HG03378 (cell line): ENCODE data around the gene RANGAP1.
"Not testable (repeated sequence)": the region's sequence is repeated elsewhere in the genome, so short reads cannot be mapped to it uniquely, and the experiment has no call there.

ENCODE experiments used
- ATAC-seq: cut with Tn5 transposase; IDR thresholded peaks from one replicate; pipeline ENCODE4 v1.9.1; 2021; ENCODE audit warnings: mild to moderate bottlenecking, moderate library complexity; ENCODE audit not compliant: unreplicated experiment

RANGAP1 gene

DNA sequence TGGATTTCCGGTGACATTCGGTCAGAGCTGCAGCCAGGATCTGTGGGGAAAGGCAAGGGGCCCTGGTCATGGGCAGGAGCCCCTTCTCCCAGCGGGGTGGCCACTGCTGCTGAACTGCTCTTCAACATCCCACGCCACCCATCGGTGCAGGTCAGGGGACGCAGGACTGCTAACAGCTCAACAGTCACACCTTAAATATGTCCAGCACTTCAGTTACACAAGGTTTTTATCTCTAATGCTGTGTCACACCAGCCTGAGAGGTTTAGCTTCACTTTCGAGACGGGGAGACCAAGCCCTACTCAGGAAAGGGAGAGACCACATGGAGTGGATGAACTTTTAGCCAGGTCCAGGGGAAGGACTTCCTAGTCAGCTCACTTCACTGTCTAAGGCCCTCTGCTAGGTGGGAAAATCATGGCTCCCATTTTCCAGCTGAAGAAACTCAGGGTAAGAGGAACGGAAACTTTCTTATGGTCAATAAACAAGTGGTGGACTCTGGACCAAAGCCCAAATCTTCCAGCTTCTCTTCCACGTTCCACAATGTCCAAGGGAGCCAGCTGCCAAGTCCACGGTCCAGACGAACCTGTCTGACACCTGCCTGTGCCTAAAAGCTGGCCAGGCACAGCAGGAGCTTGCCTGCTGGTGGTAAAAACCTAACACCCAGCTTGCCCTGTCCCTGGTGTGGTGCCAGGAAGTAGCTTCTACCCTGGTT is 24.3 kb downstream of the RANGAP1 start:
- no peak for ATAC-seq

DNA sequence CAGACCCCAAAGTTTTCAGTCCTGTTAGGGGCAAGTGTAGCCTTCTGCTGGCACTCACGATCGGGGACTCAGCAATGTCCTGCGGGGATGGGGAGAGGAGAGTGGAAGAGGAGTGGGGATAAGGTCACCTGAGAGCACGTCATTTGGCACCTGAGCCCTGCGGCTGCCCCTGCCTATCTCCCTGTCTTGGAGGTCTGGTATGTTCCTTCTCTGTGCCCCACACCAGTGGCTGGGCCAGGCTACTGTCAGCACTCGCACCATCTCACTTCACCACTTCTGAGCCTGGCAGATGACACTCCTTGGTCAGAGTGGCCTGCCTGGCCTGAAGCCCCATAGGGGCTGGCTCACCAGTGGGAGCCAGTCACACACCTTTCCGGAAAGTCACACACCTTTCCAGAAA is 25.1 kb downstream of the RANGAP1 start:
- ATAC-seq, result no peak

DNA sequence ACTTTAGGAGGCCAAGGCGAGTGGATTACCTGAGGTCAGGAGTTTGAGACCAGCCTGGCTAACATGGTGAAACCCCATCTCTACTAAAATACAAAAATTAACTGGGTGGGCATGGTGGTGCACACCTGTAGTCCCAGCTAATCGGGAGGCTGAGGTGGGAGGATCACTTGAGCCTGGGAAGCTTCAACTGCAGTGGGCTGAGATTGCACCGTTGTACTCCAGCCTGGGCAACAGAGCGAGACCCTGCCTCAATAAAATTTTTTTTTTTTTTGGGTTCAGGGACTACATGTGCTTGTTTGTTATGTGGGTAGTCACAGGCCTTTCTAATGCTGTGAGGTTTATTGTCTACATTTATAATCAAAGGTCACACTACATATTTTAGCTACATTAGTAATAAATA is 26.2 kb downstream of the RANGAP1 start:
- ATAC-seq, result not testable (repeated sequence)

DNA sequence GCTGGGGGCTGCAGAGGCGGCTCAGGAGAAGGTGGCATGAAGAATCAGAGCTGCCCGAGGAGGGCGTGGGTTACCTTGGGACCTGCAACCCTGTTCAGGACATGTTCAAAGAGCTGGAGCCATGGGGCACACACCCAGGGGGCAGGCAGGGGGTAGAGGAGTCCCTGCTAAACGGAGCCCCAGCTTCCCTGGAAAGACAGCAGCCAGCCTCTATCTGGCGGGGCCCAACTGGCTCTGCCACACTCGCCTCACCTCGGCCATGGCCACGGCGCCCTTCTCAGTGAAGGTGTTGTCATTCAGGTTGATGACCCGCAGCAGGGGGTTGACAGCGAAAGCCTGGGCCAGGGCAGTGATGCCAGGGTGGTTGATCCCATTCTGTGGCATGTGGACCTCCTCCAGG is 28.3 kb downstream of the RANGAP1 start:
- ATAC-seq, result no peak

DNA sequence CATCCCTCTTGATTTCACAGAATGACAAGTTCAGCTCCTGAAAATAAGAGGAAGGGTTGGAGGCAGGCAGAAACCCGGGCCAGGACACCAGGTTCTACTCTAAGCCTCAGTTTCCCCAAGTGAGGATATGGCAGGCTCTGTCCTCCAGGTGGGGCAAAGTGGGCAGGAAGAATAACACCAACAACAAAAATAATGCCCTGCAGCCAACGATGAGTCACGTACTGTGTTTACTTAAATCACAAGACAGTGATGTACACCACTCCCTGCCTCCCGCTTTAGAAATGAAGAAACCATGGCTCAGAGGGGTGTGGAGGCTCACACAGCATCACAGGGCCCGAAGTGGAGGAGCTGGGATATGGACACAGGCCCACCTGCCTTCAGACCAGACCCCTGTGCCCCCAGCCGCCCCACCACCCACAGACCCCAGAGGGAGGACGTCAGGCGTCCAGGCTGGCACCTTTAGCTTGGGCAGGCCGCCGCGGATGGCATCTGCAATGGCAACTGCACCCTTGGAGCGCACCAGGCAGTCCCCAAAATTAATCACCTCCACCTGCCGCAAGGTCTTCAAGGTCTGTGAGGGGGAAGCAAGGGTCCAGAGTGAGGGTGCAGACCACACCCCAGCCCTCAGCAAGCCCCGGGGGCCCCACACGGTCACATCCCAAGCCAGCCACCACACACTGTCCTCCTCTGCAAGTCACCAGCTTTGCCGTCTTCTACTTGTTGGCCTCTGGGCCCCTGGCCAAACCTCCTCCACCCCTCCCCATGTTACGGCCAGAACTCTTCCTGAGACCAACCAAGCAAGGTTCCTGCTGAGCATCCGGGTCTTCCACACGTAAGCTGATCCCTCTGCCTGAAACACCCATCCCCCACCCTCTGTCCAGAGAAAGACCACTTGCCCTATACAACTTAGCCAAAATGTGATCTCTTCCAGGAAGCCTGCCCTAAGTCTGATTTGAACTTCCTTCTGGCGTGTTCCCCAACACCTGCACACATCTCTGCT is 29.4 kb downstream of the RANGAP1 start:
- ATAC-seq, result no peak

DNA sequence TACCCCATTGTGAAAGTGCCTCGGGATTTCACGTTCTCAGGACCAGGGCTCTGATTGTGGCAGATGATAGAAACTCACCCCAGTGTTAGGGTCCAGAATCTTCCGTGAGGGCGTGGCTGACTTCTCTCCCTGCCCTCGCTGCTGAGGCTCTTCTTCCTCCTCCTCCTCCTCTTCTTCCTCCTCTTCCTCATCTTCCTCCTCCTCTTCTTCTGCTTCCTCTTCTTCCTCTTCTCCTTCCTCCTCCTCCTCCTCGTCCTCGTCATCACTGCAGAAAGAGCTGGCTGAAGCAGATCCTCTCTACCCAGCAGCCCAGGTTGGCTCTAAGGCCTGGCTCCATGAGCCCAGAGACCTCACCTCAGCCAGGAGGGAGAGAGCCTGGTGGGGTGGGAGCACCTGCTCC is 31.8 kb downstream of the RANGAP1 start:
- no peak for ATAC-seq

DNA sequence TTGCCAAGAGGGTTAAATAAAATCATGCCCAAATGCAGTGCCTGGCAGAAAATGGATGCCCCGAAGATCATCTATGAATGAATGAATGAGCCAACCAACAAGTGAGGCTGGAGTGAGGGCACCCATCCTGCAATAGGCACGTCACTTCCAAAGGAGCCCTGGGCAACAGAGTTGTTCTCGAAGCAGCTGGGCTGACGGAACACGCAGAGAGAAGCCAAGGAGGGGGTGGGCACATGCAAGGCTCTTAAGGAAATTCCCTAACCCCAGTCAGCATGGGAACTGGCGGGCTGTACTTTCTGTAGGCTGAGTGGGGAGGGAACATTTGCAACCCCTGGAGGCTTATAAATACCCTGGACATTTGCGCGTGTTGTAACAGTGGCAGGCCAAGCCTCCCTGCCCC is 33.6 kb downstream of the RANGAP1 start:
- no peak for ATAC-seq

DNA sequence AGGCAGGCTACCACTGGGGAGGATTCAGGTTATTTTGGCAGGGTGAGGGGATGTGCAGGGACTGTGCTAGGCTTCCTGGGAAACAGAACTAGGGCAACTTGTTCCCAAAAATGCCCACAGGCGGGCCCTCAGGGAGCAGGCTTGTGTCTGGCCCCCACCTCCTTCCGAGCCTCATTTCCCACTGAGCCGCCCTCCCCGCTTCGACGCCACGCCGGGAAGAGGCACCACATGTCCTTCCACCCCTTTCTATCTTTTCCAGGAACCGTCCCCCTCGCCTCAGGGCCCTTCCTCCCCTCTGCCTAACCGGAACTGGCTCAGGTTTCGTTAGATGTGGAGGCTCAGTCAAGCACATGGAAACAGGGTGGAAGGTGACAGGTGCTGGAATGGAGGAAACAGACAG is 35.9 kb downstream of the RANGAP1 start:
- ATAC-seq, result no peak

DNA sequence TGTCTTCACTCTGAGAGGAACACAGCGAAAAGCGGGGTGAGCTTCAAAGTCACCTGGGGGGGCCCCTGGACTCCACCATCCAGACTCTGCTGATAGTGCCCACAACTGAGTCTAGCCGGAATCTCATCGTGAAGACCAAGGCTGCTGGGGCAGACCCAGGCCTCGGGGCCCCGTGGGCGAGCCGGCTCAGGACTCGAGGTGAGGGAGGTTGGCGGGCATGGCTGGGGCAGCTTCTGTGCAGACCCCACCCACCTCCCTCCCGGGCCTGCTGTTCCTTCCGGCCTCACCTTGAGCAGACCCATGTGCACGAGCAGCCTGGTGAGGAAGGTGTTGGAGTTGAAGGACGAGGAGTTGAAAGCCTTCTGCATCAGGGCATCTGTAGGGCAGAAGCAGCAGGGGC is 36.5 kb downstream of the RANGAP1 start:
- no peak for ATAC-seq

DNA sequence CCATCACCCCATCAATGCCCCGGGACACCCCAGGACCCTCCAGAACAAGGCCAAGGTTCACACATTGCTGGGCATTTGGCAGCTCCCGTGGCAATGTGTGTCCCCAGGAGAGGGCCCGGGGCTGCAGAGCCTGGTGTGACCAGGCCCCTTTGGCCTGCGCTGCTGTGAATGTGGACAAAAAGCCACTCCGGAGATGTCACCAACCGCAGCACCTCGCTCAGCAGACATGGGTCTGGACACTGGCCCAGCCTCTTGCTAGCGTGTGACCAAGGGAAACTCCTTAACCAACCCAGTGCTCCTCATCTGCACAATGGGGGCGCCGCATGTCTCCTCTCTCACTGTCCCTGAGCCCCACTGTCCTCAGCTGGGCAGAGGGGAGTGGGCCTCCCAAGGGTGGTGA is 37.2 kb downstream of the RANGAP1 start:
- ATAC-seq, result no peak

DNA sequence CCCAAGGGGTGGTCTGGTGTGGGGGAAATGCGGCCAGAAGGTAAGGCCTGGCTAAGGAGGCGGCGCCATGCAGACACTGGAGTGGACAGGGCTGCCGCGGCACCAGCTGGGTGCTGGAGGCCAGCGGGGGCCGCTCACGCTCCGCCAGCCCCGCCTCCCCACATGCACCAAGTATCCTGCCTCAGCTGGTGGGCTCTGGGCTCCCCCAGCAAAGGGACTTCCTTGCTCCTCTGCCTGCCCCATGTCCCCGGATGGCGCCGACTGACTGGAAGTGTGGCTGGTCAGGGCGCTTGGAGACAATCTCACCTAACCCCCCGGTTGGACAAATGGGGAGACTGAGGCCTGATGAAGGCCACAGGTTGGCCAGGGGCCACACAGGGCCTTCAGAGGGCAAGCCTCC is 37.7 kb downstream of the RANGAP1 start:
- no peak for ATAC-seq

DNA sequence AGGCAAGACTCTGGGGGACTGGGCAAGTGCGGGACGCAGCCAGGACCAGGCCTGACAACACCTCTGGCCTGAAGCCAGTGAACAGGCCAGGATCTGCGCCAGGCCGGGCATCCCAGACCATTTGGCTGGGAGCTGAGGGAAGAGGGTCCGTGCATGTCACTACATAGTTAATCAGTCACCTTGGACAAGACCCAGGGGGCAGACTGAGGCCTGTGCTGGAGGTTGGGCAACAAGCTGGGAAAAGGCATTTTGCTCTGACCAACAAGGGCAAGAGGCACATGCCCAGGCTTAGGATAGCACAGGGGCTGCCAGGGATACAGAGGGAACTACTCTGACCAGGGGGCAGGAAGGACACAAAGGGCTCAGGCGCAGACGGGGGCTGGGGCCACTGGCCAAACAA is 38.3 kb downstream of the RANGAP1 start:
- ATAC-seq, result no peak

DNA sequence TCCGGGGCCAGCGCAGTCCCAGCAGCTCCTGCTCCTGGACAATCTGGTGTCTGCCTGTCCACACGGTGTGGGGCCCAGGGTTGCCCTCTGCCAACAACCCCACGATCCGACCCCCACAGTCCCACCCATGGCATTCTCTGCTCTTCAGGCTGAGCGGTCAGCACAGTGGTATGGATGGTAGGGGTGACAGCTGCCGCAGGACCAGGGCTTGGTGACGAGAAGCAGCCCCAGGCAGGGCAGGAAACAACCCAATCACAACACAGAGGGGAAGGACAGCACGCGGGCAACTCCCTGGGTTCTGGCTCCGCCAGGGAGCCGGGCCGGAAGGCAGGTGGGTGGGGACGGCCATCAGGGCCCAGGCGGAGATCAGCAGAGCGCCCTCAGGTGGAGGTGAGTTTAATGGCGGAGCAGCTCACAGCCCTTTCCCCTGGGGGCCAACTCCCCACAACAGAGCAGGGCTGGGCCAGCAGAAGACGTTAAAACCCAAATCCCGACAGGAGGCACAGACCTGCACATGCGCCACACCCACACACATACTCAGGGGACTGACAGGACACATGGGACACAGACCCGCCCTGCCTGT is 40.0 kb downstream of the RANGAP1 start:
- no peak for ATAC-seq

DNA sequence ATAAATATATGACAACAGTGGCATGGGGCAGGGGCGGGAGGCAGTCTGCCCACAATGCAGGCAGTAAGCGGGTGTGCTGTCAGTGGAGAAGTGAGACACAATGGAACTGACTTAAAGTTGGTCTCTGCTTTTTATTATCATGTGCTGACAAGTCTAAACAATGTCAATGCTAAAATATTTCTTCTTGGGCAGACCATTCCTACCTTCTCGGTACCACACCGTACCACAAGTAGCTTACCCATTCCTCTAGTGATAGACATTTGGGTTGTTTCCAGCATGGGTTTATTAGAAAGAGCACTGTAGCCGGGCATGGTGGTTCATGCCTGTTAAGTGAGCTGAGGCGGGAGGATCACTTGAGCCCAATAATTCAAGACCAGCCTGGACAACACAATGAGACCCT is 42.6 kb downstream of the RANGAP1 start:
- no peak for ATAC-seq

DNA sequence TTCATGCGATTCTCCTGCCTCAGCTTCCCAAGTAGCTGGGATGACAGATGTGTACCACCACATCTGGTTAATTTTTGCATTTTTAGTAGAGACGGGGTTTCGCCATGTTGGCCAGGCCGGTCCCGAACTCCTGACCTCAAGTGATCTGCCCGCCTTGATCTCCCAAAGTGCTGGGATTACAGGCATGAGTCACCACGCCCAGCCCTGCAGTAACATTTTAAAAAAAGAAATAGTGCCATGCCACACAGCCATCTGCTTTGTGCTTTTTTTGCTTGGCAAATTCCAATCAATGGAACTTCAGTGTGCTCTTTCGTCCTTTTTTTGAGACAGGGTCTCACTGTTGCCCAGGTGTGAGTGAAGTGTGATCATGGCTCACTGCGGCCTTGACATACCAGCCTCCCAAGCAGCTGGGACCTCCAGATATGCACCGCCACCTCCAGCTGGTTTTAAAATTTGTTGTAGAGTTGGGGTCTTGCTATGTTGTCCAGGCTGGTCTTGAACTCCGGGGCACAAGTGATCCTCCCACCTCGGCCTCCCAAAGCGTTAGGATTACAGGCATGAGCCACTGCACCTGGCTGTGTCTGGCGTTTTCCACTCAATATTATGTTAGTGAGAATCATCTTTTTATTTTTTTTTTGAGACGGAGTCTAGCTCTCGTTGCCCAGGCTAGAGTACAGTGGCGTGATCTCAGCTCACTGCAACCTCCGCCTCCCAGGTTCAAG is 43.4 kb downstream of the RANGAP1 start:
- ATAC-seq, result no peak

DNA sequence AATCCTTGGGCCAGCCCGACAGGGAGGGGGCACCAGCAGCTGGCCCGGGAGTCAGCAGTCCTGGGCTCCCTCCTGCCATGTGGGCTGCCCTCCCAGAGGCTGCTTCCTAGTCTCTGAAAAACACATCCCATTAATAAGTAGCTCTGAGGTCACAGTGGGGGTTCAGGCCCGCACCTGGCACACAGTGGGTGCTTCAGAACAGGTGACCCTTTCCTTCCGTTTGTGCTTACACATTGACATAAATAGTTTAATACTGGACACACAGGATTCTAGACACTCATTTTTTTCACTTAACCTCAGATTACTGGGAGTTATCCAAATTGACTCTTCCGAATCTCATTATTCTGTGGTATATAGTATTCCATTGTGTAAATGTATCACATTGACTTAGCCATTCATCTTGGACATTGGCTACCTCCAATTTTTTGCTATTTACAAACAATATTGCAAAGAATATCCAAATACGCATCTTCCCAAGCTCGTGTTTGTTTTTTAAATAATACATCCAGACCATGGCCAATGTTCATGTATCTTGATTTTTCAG is 44.8 kb downstream of the RANGAP1 start:
- ATAC-seq, result no peak

DNA sequence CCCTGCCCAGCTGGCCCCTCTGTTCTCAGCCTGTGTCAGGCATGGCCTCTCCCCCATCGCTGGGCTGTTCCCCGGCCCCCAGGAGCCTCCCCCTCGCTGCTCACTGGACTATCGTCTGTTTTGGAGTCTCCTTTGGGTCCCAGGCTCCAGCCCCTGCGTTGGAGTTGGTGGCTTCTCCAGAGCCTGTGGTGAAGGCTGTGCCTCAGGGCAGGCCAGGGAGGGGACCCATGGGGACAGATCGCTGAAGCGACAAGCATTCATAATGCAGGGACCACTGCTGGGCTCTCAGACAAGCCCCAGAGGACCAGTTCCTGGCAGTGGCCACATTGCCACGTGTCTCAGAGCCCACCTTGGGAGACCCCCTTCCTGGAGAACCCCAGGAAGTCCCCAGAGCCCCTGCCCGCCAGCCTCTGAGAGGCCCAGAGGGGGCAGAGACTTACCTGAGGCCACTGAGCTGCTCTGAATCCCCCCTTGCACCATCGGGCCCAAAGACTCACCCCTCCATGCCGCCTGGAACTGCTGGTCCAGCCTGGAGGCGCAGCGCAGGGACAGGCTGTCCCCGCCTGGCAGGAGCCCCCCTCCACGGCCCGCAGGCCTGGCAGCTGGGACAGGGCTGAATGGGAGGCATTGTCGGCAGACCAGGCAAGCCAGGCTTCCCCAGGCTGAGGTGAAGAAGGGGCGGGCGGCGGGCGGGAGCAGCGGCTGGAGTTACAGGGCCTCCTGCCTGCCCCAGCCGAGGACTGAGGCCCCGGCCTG is 45.4 kb downstream of the RANGAP1 start, which contains the start of gene CHADL:
Gene CHADL, minus strand, starts transcription at position 555 of the 756 bp plus-strand sequence. Its CDS starts 50 bp downstream, at position 505.
- ATAC-seq, result no peak

DNA sequence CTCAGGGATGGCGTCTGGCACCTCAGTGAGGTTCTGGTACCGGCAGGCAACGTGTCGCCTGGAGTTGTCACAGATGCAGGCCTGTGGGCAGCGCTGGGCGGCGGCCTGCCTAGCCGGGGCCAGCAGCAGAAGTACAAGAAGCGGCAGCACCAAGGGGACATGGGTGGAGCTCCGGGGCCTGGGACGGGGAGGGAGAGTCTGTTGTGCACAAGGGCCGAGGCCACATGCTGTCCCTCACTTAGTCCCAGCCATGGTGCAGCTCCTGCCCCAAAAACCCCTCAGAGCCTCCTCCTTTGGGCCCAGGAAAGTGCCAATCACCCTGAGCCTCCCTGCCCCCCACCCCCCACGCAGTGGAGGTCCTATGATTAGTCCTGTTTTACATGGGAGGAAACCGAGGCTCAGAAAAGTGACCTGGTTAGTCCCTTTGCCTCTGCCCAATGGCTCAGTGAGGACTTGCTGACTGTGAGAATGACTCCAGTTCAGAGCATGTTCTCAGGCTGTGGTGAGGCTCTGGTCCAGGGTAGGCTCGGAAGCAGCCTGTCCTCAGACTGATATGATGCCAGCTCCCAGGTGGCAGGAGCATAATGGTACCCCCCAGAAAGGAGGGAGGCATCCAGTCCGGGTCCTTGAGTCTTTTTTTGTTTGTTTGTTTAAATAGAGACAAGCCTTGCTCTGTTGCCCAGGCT is 46.4 kb downstream of the RANGAP1 start:
- ATAC-seq, result no peak
